ENCODE results near the gene ADM2.
"Not testable (repeated sequence)": the region's sequence is repeated elsewhere in the genome, so short reads cannot be mapped to it uniquely, and the experiment has no call there.

ADM2 gene

DNA sequence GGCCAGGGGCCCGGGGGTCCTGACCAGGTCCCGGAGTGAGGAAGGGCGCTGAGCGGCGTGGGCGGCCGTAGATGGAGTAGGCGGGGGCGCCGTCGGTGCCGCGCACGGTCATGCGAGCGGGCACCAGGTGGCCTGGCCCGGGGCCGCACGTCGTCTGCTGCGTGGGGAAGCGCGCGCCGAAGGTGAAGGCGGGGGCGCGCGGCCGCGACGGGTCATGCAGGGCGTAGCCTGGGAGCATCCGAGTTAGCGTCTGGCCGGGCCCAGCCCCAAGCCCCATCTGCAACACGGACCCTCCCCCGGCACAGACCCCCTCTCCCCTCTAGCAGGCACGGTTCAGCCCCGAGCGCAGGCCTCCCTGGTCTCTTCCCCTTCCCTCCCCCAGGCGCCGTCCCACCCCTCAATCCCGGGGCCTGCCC, 50.2 kb downstream of the ADM2 start:
- H3K4me3 ChIP-seq (ENCODE audit: low read length), result peak overlapping the region; percentile 91
- H3K4me2 ChIP-seq (ENCODE audit: low read length), result peak overlapping the region; percentile 94
- H3K27me3 ChIP-seq (ENCODE audit: control insufficient read depth, low read length), result no peaks in the 10 kb centered on the region
- peak overlapping the region; percentile 97 for H3K27ac ChIP-seq (ENCODE audit: low read depth, low read length)
- peaks cover 21% of the 10 kb centered on the region for H3K79me2 ChIP-seq (ENCODE audit: control insufficient read depth, low read length)
- H3K9me3 ChIP-seq (ENCODE audit: control insufficient read depth, insufficient read depth, low read length), result no peaks in the 10 kb centered on the region
- peaks cover 67% of the 10 kb centered on the region for H3K4me1 ChIP-seq (ENCODE audit: control insufficient read depth, low read length)
- TF ChIP-seq CTCF (IDR thresholded peaks at IDR 0.05; ENCODE audit: low read depth, low read length, poor library complexity, severe bottlenecking) (no peak), EZH2phosphoT487 (IDR thresholded peaks at IDR 0.05; ENCODE audit: borderline replicate concordance, low read length) (no peak)
- peaks cover 56% of the 10 kb centered on the region for H3F3A ChIP-seq (ENCODE audit: control insufficient read depth, insufficient read depth)
- peaks cover 2% of the 10 kb centered on the region; the same call in 1 of the 2 replicates for H3K36me3 ChIP-seq (ENCODE audit: control insufficient read depth, low read length)
- no peaks in the 10 kb centered on the region for H3K9me2 ChIP-seq (replicated peaks; ENCODE audit: control insufficient read depth, low read length)
- H4K20me1 ChIP-seq (ENCODE audit: control insufficient read depth, insufficient read depth, low read depth, low read length), result no peaks in the 10 kb centered on the region

GRCh38 chr22:50531962-50532674, 50.8 kb downstream of the ADM2 start:
- H3K4me2 ChIP-seq (ENCODE audit: low read length), result peak overlapping the region; percentile 94
- TF ChIP-seq CTCF (IDR thresholded peaks at IDR 0.05; ENCODE audit: low read depth, low read length, poor library complexity, severe bottlenecking), result no peak
- TF ChIP-seq EZH2phosphoT487 (IDR thresholded peaks at IDR 0.05; ENCODE audit: borderline replicate concordance, low read length), result no peak
- peaks cover 2% of the 10 kb centered on the region; the same call in 1 of the 2 replicates for H3K36me3 ChIP-seq (ENCODE audit: control insufficient read depth, low read length)
- H3K9me3 ChIP-seq (ENCODE audit: control insufficient read depth, insufficient read depth, low read length), result no peaks in the 10 kb centered on the region
- H3K79me2 ChIP-seq (ENCODE audit: control insufficient read depth, low read length), result peaks cover 17% of the 10 kb centered on the region
- peak overlapping the region; percentile 97 for H3K27ac ChIP-seq (ENCODE audit: low read depth, low read length)
- no peaks in the 10 kb centered on the region for H3K9me2 ChIP-seq (replicated peaks; ENCODE audit: control insufficient read depth, low read length)
- no peaks in the 10 kb centered on the region for H4K20me1 ChIP-seq (ENCODE audit: control insufficient read depth, insufficient read depth, low read depth, low read length)
- peaks cover 57% of the 10 kb centered on the region for H3F3A ChIP-seq (ENCODE audit: control insufficient read depth, insufficient read depth)
- H3K27me3 ChIP-seq (ENCODE audit: control insufficient read depth, low read length), result no peaks in the 10 kb centered on the region
- H3K4me1 ChIP-seq (ENCODE audit: control insufficient read depth, low read length), result peaks cover 67% of the 10 kb centered on the region
- peak overlapping the region; percentile 91 for H3K4me3 ChIP-seq (ENCODE audit: low read length)

GRCh38 chr22:50532824-50533796, 51.8 kb downstream of the ADM2 start:
- Histone ChIP-seq H3K4me2 (ENCODE audit: low read length) (peak overlapping the region; percentile 94), H3K9me2 (replicated peaks; ENCODE audit: control insufficient read depth, low read length) (no peaks in the 10 kb centered on the region), H4K20me1 (ENCODE audit: control insufficient read depth, insufficient read depth, low read depth, low read length) (no peaks in the 10 kb centered on the region), H3K9me3 (ENCODE audit: control insufficient read depth, insufficient read depth, low read length) (no peaks in the 10 kb centered on the region), H3K4me3 (ENCODE audit: low read length) (peak overlapping the region; percentile 91), H3K36me3 (ENCODE audit: control insufficient read depth, low read length) (peaks cover 2% of the 10 kb centered on the region; the same call in 1 of the 2 replicates), H3K4me1 (ENCODE audit: control insufficient read depth, low read length) (peaks cover 73% of the 10 kb centered on the region), H3K79me2 (ENCODE audit: control insufficient read depth, low read length) (peaks cover 17% of the 10 kb centered on the region), H3K27me3 (ENCODE audit: control insufficient read depth, low read length) (no peaks in the 10 kb centered on the region), H3K27ac (ENCODE audit: low read depth, low read length) (peak overlapping the region; percentile 97), H3F3A (ENCODE audit: control insufficient read depth, insufficient read depth) (peaks cover 47% of the 10 kb centered on the region)
- TF ChIP-seq EZH2phosphoT487 (IDR thresholded peaks at IDR 0.05; ENCODE audit: borderline replicate concordance, low read length), result no peak
- no peak for TF ChIP-seq CTCF (IDR thresholded peaks at IDR 0.05; ENCODE audit: low read depth, low read length, poor library complexity, severe bottlenecking)

DNA sequence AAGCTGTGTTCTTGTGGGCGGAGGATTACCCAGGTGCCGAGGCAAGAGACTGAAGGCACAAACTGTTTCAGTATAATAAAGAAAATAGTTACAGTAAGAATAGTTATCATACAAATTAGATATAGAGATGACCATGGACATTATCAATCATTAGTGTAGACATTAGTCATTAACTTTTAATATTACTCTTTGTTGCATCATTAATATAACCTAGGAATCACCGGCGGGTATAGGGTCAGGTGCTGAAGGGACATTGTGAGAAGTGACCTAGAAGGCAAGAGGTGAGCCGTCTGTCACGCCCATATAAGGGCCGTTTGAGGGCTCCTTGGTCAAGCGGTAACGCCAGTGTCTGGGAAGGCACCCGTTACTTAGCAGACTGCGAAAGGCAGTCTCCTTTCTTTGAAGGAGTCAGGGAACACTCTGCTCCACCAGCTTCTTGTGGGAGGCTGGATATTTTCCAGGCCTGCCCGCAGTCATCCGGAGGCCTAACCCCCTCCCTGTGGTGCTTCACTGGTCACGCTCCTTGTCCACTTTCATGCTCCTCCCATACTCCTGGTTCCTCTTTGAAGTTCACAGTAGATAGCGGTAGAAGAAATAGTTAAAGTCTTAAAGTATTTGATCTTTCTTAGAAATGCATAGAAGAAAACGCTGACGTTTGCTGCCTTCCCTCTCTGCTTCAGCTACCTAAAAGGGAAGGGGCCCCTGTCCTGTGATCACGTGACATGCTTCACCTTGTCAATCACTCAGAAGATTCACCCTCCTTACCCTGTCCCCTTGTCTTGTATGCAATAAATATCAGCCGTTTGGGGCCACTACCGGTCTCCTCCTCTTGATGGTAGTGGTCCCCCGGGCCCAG, 52.7 kb downstream of the ADM2 start:
- Histone ChIP-seq H3F3A (ENCODE audit: control insufficient read depth, insufficient read depth) (peaks cover 42% of the 10 kb centered on the region), H3K79me2 (ENCODE audit: control insufficient read depth, low read length) (peaks cover 17% of the 10 kb centered on the region), H3K4me1 (ENCODE audit: control insufficient read depth, low read length) (peaks cover 83% of the 10 kb centered on the region), H3K4me2 (ENCODE audit: low read length) (peak overlapping the region; percentile 94), H3K4me3 (ENCODE audit: low read length) (peak overlapping the region; percentile 69), H3K27ac (ENCODE audit: low read depth, low read length) (peak overlapping the region; percentile 97)
- not testable (repeated sequence) for H3K36me3 ChIP-seq (ENCODE audit: control insufficient read depth, low read length); H3K27me3 ChIP-seq (ENCODE audit: control insufficient read depth, low read length); H4K20me1 ChIP-seq (ENCODE audit: control insufficient read depth, insufficient read depth, low read depth, low read length); H3K9me3 ChIP-seq (ENCODE audit: control insufficient read depth, insufficient read depth, low read length); H3K9me2 ChIP-seq (replicated peaks; ENCODE audit: control insufficient read depth, low read length)
